GM12873 (cell line): ENCODE results near the gene SLC4A9.

Source experiments
- CTCF ChIP-seq: IDR thresholded peaks from 2 replicates; pipeline ENCODE4 v1.5.1; 2012; ENCODE audit warnings: low read depth, mild to moderate bottlenecking, moderate library complexity, low read length, control low read depth; ENCODE audit not compliant: insufficient read depth; ENCODE audit errors: missing control alignments

The SLC4A9 gene

DNA sequence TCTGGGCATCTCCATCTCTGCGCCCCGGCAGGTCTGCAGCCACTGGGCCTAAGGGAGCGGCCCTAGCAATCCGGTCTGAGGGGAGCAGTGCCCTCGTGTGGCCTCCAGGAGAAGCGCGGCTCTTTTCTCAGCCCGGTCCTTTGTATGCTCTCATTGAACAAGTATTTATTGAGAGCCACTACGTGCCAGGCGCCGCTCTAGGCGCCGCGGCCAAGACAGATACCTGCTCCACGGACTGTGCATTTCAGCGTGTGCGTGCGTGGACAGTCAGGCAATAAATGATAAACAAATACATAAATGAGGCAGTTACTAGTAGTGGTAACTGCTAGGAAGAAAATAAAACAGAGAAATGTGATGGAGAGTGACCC lies 2.3 kb upstream of the SLC4A9 start:
- TF ChIP-seq CTCF = peak; percentile 92

- peak; percentile 36 for TF ChIP-seq CTCF
Measured at GRCh38 chr5:140358738-140359310, 1.2 kb upstream of the SLC4A9 start.

- TF ChIP-seq CTCF = no peak
Measured at GRCh38 chr5:140360681-140361479, 886 bp downstream of the SLC4A9 start.

- no peak for TF ChIP-seq CTCF
Measured at GRCh38 chr5:140361901-140362300, 1.9 kb downstream of the SLC4A9 start.

DNA sequence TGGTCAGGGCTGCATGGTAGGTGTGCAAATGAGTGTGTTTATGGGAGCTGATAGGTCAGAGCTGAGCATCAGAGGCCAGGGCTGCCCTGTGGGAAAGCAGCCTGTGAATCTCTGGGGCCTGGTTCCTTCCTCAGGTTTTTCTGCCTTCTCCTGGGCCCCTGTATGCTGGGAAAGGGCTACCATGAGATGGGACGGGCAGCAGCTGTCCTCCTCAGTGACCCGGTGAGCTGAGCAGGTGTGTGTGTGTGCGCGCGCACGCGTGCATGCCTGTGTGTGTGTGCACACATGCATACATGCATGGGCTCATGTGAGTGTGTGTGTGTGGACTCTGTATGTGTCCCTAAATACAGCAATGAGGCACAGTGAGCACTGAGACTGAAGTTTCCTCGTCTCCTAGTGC lies 2.3 kb downstream of the SLC4A9 start:
- TF ChIP-seq CTCF = no peak

DNA sequence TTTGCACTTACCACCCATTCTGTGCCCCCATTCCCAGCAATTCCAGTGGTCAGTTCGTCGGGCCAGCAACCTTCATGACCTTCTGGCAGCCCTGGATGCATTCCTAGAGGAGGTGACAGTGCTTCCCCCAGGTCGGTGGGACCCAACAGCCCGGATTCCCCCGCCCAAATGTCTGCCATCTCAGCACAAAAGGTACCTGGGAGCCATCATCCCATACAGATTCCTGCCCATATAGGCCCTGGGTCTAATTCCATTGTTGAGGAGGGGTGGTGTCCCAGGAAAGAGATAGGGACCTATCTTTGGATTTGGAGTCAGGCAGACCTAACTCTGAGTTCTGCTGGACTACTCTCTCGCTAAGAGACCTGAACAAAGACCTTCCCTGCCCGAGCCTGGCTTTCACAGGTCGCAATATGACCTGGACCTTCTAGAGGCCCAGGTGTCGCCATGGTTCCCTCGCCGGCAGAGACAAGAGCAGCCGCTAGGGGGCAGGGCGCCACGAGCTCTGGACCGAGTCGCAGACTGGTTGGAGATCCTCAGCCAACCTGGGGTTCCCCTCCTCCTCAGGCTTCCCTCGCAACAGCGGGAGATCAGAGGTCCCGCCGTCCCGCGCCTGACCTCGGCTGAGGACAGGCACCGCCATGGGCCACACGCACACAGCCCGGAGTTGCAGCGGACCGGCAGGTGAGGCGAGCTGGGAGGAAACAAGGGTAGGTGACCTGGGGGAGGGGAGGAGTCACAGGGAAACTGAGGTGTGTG lies 3.1 kb downstream of the SLC4A9 start:
- peak; percentile 98 for TF ChIP-seq CTCF
